Activated CD4-positive, alpha-beta T cell treated with anti-CD3 and anti-CD28 coated beads, Interleukin-2, amount 10 ng/mL, durations not matched to agents 7 days and 5 days (primary cell): ENCODE results near the gene IL1RL1. TPM values are rescaled to one million over a fixed set of nuclear protein-coding genes. Genes with fewer than 3 reads are reported as not detected.
A peak's percentile ranks its signal among the peaks of the same experiment; 100 is the strongest.

Experiments
- CTCF ChIA-PET: fragments of 350-600 bp; sonication (Branson Sonifier 250); formaldehyde crosslinking; loops from one replicate; lab custom pipeline; 2021; ENCODE audit warnings: antibody characterized with exemption; lab: Charles Lee
- POLR2A ChIA-PET: fragments of 350-600 bp; sonication (Branson Sonifier 250); formaldehyde crosslinking; loops from one replicate; lab custom pipeline; 2021; ENCODE audit warnings: antibody characterized with exemption; lab: Charles Lee
- DNase-seq: peaks from one replicate; pipeline ENCODE4 v3.0.0-alpha.2; 2020
- H3K27ac Mint-ChIP-seq: one replicate; pipeline ENCODE4 v1.8.0; 2021; ENCODE audit warnings: mild to moderate bottlenecking, moderate library complexity, mixed read lengths
- H3K27me3 Mint-ChIP-seq: one replicate; pipeline ENCODE4 v1.8.0; 2021; ENCODE audit warnings: mixed read lengths
- H3K36me3 Mint-ChIP-seq: one replicate; pipeline ENCODE4 v1.8.0; 2021; ENCODE audit warnings: low read depth, mixed read lengths
- H3K4me1 Mint-ChIP-seq: one replicate; pipeline ENCODE4 v1.8.0; 2021; ENCODE audit warnings: mixed read lengths
- H3K4me3 Mint-ChIP-seq: one replicate; pipeline ENCODE4 v1.8.0; 2021; ENCODE audit warnings: mild to moderate bottlenecking, moderate library complexity, mixed read lengths
- H3K9me3 Mint-ChIP-seq: one replicate; pipeline ENCODE4 v1.8.0; 2021; ENCODE audit warnings: mixed read lengths
- total RNA-seq, 2 experiments: library from RNA; stranded (reverse); gene quantifications; one replicate each; pipeline ENCODE4 v1.2.3, GENCODE V29; 2021

IL1RL1 gene
- total RNA-seq, 2 experiments from 2014 or later, result 0.12 TPM; not detected in 1

DNA sequence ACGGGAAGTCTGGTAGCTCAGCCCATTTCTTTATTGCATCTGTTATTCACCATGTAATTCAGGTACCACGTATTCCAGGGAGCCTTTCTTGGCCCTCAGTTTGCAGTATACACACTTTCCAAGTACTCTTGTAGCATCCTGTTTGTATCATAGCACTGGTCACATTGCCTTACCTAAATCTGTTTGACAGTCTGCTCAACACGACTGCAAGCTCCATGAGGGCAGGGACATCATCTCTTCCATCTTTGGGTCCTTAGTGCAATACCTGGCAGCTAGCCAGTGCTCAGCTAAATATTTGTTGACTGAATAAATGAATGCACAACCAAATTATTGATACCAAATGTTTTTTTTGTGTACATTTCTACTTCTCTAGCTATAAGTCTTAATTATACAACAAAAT, 33.0 kb downstream of the IL1RL1 start:
- CTCF ChIA-PET, result interaction anchor here (0.9 to 1.4 kb wide), 2 partner anchors 10 to 103 kb away, joined by 3 to 6 read pairs; no protein-coding TSS in a partner anchor
- DNase-seq, result no peak
- no peak overlapping the region for H3K27ac Mint-ChIP-seq
- peaks cover 2% of the 10 kb centered on the region for H3K27me3 Mint-ChIP-seq
- no peaks in the 10 kb centered on the region for H3K36me3 Mint-ChIP-seq
- POLR2A ChIA-PET, result no interaction called here
- H3K4me3 Mint-ChIP-seq, result no peak overlapping the region
- no peaks in the 10 kb centered on the region for H3K4me1 Mint-ChIP-seq
- H3K9me3 Mint-ChIP-seq, result peaks cover 2% of the 10 kb centered on the region

DNA sequence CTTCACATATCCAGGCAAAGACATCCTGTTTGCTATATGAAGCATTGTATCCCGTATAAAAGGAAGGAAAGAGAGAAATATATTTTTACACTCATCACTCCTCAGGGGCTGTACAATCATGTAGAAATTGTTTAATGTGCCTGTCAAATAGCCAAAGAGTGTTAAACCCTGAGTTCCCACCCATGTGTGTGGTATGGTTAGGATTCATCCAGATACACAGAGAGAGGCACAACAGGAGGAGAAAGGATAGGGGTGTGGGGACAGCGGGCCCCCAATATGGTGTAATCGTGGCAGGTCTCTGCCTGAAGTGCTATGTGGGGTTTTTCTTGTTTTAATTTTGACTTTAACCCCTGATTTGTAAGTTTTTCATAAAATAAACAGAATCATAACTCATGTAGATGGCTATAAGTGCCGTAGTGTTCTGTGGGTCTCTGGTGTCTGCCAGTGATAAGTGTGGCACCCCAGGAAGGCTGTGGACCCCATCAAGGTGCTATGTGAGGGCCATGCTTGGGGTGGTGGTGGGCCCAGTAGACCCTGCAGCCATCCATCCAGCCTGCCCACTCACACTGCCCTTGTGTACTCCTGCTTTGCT, 34.1 kb downstream of the IL1RL1 start:
- H3K9me3 Mint-ChIP-seq, result peaks cover 2% of the 10 kb centered on the region
- no peak overlapping the region for H3K4me3 Mint-ChIP-seq
- H3K4me1 Mint-ChIP-seq, result no peaks in the 10 kb centered on the region
- H3K27me3 Mint-ChIP-seq, result peaks cover 2% of the 10 kb centered on the region
- ChIA-PET POLR2A (no interaction called here), CTCF (interaction anchor here (1.4 kb wide), 1 partner anchor 11 kb away, joined by 6 read pairs; no protein-coding TSS in a partner anchor)
- H3K27ac Mint-ChIP-seq, result no peak overlapping the region
- no peak for DNase-seq
- H3K36me3 Mint-ChIP-seq, result no peaks in the 10 kb centered on the region

DNA sequence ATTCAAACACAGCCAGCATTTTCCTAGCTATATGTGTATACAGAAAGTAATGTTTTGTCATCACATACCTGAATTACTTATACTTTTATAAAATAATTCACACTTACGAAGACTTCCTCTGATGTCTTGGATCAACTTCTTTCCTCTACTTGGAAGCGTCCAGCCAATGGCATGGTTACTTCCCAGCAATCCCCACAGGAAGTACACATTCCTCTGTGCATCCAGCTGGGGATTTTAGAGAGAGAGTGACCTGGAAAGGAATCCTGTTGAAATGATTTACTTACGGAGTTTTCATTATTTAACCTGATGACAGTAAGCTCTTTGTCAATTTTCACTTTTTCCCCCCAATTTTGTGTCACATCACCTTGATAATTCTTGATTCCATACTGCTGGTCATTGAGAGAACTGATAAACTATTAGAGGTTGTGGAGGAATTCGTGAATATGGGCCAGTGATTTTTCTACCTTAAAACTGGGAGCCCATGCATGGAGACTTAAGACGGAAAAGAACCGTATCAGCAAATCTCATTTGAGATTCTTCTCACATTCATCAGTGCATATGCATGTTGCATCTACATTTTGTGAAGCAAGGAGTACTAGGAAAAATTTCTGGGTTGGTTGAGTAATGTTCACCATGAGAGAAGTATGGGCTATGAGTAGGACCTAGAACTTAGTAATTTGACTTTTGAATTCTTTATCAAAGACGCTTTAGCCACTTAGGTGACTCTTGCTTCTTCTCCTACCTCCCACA, 35.2 kb downstream of the IL1RL1 start:
- Mint-ChIP-seq H3K36me3 (no peaks in the 10 kb centered on the region), H3K27me3 (peaks cover 2% of the 10 kb centered on the region), H3K27ac (no peak overlapping the region), H3K9me3 (peaks cover 2% of the 10 kb centered on the region), H3K4me1 (no peaks in the 10 kb centered on the region), H3K4me3 (no peak overlapping the region)
- POLR2A ChIA-PET, result no interaction called here
- CTCF ChIA-PET, result no interaction called here
- no peak for DNase-seq

DNA sequence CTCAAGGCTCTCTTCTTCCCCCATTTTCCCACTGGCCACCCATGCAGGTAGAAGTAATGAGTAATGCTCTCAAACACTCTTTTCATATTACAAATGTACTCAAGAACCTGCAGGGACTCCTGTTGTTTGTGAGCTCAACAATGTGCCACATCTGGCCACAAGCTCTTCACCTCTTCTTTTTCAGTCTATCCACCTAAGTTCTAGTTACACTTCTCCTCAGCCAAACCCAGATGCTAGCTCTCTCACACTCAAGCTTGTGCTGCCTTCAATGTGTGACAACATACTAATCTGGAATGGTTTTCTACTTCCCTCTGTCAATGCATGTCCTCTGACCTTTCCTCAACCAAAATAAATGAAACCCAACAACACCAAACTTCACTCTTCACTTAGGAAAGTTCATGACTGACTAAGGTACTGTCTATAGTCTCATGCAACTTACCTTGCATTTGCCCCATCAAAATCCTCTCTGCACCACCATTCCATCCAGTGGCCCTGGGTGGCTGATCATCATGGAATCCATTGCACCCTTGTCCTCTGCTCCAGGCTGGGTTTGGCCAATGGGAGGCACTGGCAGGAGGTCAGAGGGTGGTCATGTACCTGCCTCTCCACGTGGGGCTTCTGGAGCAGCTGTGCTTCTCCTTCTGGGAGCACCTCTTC, 38.9 kb downstream of the IL1RL1 start:
- Mint-ChIP-seq H3K27me3 (peaks cover 2% of the 10 kb centered on the region), H3K27ac (no peak overlapping the region), H3K36me3 (no peaks in the 10 kb centered on the region), H3K4me1 (peaks cover 3% of the 10 kb centered on the region), H3K9me3 (peaks cover 2% of the 10 kb centered on the region), H3K4me3 (no peak overlapping the region)
- peak; percentile 24 for DNase-seq
- CTCF ChIA-PET, result interaction anchor here (1.1 to 1.4 kb wide), 2 partner anchors 18 to 59 kb away, joined by 3 to 4 read pairs; no protein-coding TSS in a partner anchor
- POLR2A ChIA-PET, result interaction anchor here (0.8 kb wide), 1 partner anchor 99 kb away, joined by 3 read pairs; no protein-coding TSS in a partner anchor

DNA sequence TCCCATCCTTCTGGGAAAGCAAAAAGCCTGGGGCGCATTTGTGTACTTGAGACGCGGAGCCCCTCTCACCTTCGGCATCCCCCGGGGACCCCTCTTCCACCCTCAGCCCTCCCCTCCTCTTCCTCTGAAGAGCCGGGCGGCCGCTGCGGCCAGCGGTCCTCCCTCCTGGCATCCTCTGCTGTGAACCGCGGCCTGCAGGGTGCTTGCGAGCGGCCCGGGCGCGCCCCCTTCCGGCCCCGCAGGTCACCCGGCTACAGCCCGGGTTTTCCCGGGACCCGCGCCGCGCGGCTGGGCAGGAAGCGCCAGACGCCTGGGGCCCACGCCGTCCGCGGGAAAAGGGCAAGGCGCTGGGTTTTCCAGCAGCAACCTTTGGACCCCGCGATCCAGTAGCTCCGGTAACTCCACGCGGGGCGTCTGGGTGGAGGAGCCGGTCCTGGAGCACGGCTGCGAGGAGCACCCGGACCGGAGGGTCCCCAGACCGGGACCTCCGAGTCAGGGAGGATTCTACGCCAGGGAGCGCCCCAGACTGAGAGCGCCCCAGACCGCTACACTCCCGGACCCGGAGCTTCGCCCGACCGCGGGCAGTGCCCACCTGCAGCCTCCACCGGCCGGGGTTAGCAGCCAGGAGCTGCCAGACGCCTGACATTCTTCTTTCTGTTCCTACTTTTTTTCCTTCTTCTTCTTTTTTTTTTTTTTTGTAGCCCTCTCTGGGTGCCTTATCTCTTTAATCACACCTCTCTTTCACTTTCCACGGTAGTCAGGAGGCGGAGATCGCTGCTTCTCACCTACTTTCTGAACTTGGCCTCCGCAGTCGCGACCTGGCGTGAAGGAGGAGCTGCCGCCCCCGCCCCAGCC, 44.4 kb downstream of the IL1RL1 start, which contains the start of gene IL18R1:
IL18R1 (plus strand) TSS at position 271 of the 855 bp plus-strand sequence. CDS start 6,865 bp downstream, outside the sequence.
- peaks cover 22% of the 10 kb centered on the region for H3K36me3 Mint-ChIP-seq
- ChIA-PET POLR2A (no interaction called here), CTCF (interaction anchor here (0.7 to 4.6 kb wide), 16 partner anchors 13 to 349 kb away, joined by 3 to 23 read pairs (median 4); no protein-coding TSS in a partner anchor)
- H3K9me3 Mint-ChIP-seq, result no peaks in the 10 kb centered on the region
- H3K4me3 Mint-ChIP-seq, result peak within 1 kb of the TSS; percentile 99
- DNase-seq, result peak; percentile 66
- peaks cover 43% of the 10 kb centered on the region for H3K4me1 Mint-ChIP-seq
- H3K27ac Mint-ChIP-seq, result peak within 1 kb of the TSS; percentile 99
- no peaks in the 10 kb centered on the region for H3K27me3 Mint-ChIP-seq

DNA sequence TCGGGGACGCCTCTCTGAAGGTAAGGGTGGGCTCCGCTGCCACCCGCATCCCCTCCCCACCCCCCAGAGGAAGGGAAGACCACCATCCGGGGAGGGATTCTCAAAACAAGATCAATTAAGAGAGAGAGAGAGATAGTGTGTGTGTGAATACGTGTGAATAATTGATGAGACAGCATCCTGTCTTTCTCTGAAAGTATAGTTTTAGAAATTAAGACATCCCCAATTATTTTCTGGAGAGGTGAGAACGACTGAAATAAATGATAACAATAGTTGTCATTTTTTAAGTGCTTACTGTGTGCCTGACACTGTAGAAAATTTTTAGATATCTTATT, 45.0 kb downstream of the IL1RL1 start:
- peaks cover 25% of the 10 kb centered on the region for H3K36me3 Mint-ChIP-seq
- H3K4me3 Mint-ChIP-seq, result peak overlapping the region; percentile 99
- no peaks in the 10 kb centered on the region for H3K27me3 Mint-ChIP-seq
- peak overlapping the region; percentile 99 for H3K27ac Mint-ChIP-seq
- DNase-seq, result no peak
- ChIA-PET POLR2A (no interaction called here), CTCF (interaction anchor here (0.7 to 4.6 kb wide), 16 partner anchors 12 to 350 kb away, joined by 3 to 23 read pairs (median 4); no protein-coding TSS in a partner anchor)
- no peaks in the 10 kb centered on the region for H3K9me3 Mint-ChIP-seq
- H3K4me1 Mint-ChIP-seq, result peaks cover 48% of the 10 kb centered on the region

DNA sequence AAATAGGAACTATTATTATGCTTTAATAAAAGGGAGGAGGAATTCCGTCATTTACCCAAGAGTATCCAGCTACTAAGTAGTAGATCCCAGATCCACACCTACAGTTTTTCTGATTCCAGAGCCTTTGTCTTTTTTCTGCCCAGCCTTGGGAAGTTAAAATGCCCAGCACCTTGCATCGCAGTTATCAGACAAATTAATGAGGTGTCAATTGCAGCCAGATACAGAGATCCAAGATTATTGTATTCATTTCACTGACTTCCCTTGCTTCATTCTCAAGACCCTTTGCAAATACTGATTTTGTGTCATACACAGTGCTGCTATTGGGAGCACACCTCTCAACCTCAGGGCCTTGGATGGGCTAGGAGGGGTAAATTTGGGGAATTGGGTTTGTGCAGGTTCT, 45.4 kb downstream of the IL1RL1 start:
- CTCF ChIA-PET, result interaction anchor here (0.7 to 4.6 kb wide), 10 partner anchors 12 to 116 kb away, joined by 3 to 23 read pairs (median 4); no protein-coding TSS in a partner anchor
- peaks cover 28% of the 10 kb centered on the region for H3K36me3 Mint-ChIP-seq
- peaks cover under 1% of the 10 kb centered on the region for H3K9me3 Mint-ChIP-seq
- peak overlapping the region; percentile 99 for H3K27ac Mint-ChIP-seq
- peak overlapping the region; percentile 99 for H3K4me3 Mint-ChIP-seq
- POLR2A ChIA-PET, result no interaction called here
- H3K4me1 Mint-ChIP-seq, result peaks cover 51% of the 10 kb centered on the region
- DNase-seq, result no peak
- H3K27me3 Mint-ChIP-seq, result no peaks in the 10 kb centered on the region

DNA sequence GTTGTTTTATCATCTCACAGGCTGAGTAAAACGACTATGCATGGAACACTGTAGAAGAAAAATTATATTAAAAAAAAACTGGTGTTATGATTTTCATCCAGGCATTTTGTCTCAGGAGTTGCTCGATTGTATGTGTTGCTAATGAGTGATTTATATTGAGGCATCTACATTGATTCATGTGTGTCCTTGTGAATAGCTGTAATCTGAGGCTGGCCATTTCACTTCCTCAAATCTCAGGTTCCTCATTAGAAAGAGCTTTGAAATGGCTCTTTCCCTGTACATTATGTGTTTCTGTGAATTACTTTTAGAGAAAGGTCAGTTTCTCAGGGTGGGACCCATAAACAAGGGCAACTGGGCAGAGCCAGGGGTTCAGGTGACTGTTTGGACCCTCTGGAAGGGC, 46.6 kb downstream of the IL1RL1 start:
- ChIA-PET POLR2A (no interaction called here), CTCF (interaction anchor here (0.7 to 4.6 kb wide), 4 partner anchors 86 to 467 kb away, joined by 3 to 23 read pairs (median 3); no protein-coding TSS in a partner anchor)
- peaks cover 39% of the 10 kb centered on the region for H3K36me3 Mint-ChIP-seq
- H3K4me3 Mint-ChIP-seq, result peak overlapping the region; percentile 99
- peaks cover 7% of the 10 kb centered on the region for H3K9me3 Mint-ChIP-seq
- no peaks in the 10 kb centered on the region for H3K27me3 Mint-ChIP-seq
- H3K27ac Mint-ChIP-seq, result peak overlapping the region; percentile 64
- no peak for DNase-seq
- H3K4me1 Mint-ChIP-seq, result peaks cover 53% of the 10 kb centered on the region

DNA sequence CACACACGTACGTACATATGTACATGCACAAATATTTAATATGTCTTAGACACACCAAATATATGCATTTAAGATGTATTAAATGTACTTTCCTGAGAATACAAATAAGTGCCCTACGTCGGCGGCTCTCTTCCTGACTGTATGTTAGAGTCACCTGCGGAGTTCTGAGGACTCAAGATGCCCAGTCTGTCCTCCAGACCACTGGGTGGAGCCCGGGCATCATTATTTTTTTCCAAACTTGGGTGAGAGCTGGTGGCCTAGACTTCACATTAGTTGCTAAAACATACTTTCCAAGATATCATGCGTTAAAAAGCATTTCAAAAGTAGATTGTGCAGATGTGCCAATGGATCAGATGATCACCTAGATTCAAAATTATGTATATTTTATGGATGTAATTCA, 47.1 kb downstream of the IL1RL1 start:
- H3K27me3 Mint-ChIP-seq, result no peaks in the 10 kb centered on the region
- ChIA-PET CTCF (interaction anchor here (0.6 to 4.6 kb wide), 5 partner anchors 27 to 467 kb away, joined by 3 to 23 read pairs (median 3); no protein-coding TSS in a partner anchor), POLR2A (no interaction called here)
- H3K36me3 Mint-ChIP-seq, result peaks cover 44% of the 10 kb centered on the region
- H3K4me3 Mint-ChIP-seq, result peak overlapping the region; percentile 99
- peaks cover 13% of the 10 kb centered on the region for H3K9me3 Mint-ChIP-seq
- DNase-seq, result no peak
- H3K4me1 Mint-ChIP-seq, result peaks cover 53% of the 10 kb centered on the region
- peak overlapping the region; percentile 43 for H3K27ac Mint-ChIP-seq

DNA sequence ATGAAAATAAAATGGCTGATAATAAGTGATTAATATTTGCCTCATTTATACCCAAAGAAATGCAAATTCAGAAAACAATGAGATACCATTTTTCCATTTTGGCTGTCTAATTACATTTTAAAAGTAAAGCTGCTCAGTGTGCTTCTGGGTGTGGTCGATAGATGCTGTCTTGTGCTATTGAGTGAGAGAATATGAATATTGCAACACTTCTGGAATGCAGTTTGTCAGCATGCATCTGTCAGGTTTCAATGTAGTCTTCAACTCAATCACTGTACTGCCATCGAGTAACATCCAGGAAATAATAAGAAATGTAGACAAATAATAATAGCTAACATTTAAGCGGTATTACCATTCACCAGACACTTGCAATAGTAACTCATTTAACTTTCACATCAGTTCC, 48.2 kb downstream of the IL1RL1 start:
- Mint-ChIP-seq H3K27me3 (no peaks in the 10 kb centered on the region), H3K27ac (peak overlapping the region; percentile 27), H3K4me1 (peaks cover 51% of the 10 kb centered on the region), H3K4me3 (no peak overlapping the region), H3K36me3 (peaks cover 55% of the 10 kb centered on the region), H3K9me3 (peaks cover 19% of the 10 kb centered on the region)
- no peak for DNase-seq
- ChIA-PET CTCF (interaction anchor here (1.2 to 4.6 kb wide), 3 partner anchors 16 to 119 kb away, joined by 3 to 23 read pairs (median 3); no protein-coding TSS in a partner anchor), POLR2A (no interaction called here)

DNA sequence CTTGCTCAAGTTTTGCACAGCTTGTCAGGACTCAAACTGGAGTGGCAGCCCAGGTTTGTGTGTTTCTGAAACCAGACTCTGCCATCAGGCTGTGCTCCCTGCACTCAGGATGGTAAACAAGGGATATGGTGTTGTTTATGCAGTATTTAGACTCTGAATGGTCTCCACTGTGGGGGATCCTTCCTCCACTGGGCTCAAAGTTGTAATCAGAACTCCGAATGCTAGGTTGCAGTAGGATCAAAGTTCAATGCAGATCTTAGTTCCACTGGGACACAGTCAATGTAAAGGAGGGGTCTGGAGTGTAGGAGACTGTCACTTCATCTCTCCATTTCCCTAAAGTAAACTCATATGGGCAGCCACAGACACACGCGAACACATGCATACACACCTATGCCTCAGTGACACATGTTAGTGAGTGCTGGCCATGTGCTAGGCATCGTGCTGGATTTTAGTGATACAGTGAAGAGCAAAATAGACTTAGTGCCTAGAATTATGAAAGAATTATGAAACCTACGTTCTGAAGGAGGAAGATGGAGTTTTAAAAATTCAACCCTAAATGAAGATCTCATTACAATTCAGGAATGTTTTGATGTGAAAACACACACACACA, 50.4 kb downstream of the IL1RL1 start:
- Mint-ChIP-seq H3K4me3 (no peak overlapping the region), H3K4me1 (peaks cover 53% of the 10 kb centered on the region), H3K9me3 (peaks cover 36% of the 10 kb centered on the region), H3K27me3 (no peaks in the 10 kb centered on the region), H3K27ac (no peak overlapping the region), H3K36me3 (peaks cover 70% of the 10 kb centered on the region)
- ChIA-PET POLR2A (no interaction called here), CTCF (interaction anchor here (1.4 kb wide), 1 partner anchor 81 kb away, joined by 3 read pairs; no protein-coding TSS in a partner anchor)
- DNase-seq, result no peak
